GM18498 (cell line): Measurements from ENCODE around the gene NDUFV3.
"Not testable (repeated sequence)": the region's sequence is repeated elsewhere in the genome, so short reads cannot be mapped to it uniquely, and the experiment has no call there.

ENCODE experiments used
- ATAC-seq: cut with Tn5 transposase; IDR thresholded peaks from one replicate; pipeline ENCODE4 v1.9.1; 2021; ENCODE audit warnings: mild to moderate bottlenecking, moderate library complexity; ENCODE audit not compliant: unreplicated experiment

NDUFV3 gene

DNA sequence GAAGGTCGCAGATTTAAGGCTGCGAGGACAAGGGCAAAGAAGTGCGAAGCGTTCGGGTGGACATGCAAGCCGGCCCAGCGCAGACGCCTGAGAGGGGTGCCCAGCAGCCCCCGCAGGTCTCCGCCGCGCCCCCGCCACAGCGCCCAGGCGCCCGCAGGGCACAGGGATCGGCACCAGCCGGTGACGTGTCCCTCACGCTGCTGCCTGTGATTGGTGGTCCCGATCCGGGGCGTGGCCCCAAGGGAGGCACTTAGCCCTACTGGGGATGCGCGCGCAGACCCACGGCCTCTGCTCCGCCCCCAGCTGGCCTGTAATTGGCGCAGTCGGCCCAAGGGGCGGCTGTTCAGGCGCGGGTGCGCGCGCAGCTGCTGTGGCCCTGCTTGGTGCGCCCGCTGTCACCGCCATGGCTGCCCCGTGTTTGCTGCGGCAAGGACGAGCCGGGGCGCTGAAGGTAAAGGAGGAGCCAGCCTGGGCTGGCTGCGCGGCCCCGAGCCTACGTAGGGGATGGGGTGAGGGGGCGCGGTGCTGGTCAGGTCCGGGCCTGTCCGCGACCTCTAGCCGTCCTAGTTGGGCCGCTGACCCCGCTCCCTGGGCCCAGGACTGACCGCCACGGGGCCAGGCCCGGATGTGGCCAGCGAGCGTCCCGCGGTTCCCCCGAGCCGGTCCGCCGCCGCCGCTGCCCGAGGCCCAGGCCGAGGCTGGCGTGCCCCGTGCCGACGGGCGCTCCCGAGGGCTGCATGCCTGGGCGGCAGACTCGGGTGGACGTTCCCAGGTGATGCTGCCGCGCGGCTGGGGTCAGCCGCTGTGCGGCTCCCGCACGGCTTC is at the start of gene NDUFV3:
TSS of gene NDUFV3 (plus strand) at position 379 of the 825 bp plus-strand sequence. CDS start at position 404, 25 bp downstream.
- ATAC-seq = peak; percentile 92

DNA sequence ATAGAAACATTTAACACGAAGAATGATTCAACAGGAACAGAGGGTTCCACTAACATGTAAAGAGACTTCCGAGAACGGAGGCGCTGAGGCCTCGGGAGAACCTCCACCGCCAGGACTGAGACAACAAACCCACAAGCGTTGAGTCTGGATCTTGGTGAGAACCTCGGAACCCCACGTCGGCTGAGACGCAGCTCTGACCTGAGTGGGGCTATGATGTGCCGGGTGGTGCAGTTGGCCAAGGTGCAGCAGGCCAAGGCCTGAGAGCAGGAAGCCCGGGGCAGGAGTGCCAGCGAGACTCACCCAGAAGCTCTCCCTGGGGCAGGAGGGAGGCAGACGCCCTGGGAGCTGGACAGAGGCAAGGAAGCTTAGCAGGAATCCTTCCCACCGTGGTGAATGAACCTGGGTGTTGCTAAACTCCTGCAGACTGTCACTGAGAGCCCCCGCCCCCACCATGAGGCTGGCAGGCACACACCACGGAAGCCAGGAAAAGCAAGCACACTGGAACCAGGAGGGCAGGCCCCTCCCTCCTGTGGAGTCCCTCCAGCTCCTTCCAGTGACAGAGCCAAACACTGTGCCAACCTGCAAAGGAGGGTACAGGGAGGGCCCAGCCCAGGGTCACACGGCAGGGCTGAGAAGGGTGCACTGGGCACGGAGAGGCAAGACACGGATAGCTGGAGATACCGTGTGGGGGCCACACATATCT is 48.5 kb upstream of the NDUFV3 start:
- no peak for ATAC-seq

DNA sequence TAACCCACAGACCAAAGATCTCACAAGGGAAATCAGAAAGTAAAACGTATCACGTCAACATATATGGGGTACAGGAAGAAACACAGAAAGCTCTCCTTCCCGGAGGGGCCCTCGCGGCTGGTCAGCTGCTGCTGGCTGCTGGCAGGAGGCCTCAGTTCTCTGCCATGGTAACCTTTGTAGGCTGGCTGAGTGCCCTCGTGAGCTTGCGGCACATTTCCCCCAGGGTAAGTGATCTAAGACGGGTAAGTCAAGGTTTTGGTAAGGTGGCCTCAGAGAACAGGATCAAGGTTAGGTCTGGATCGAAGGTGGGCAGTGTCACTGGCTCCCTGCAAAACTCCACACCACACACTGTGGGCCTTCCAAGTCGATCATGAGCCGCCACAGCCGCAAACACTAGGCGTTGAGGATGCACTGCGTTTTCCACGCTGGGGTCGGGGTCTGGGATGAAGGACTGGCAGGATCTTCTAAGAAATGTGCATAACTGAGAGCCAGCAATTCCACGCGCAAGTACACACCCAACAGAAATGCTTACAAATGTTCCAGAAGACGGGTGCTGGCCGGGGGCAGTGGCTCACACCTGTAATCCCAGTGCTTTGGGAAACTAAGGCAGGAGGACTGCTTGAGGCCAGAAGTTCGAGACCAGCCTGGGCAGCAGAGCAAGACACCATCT is 47.7 kb upstream of the NDUFV3 start:
- no peak for ATAC-seq

DNA sequence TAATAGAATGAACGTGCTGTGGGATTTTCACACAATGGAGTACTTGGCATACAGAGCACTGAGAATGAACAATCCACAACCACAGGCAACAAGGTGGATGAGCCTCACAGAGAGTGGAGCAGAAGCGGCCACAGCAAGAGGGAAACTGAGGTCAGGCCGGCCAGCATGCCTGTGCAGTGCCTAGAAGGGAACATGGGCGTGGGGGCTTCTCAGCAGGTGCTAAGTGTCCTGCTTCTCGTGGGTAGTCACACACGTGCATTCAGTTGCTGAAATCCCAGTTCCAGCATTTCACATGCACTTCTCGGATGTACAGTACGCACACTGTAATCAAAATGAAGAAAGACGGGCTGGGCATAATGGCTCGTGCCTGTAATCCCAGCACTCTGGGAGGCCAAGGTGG is 46.9 kb upstream of the NDUFV3 start:
- ATAC-seq = no peak

DNA sequence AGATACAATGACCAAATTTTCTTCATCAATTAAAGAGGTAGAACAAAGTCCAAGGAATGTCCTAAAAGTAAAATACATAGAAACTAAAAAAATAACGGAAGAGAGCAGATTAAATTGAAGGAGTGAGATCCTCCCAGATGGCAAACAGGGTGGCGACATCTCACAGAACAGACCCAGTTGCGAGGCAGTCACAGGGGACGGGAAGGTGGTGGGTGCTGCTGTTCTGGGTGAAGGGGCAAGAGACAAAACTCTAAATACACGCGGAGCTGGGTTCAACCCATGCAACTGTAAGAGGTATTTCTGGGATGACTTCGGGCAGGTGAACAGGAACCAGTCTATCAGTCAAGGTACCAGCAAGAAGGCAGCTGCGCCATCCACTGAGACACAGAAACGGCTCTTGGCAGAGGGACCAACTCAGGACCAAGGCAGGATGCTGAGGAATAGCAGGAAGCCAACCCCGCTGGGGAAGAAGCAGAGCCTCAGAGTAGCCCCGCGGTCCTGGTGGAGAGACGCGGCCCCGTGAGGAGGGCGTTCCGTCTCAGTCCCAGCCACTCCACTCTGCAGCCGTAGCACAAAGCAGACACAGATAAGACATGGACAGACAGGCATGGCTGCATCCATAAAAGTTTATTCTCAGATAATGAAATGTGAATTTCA is 45.9 kb upstream of the NDUFV3 start:
- no peak for ATAC-seq

DNA sequence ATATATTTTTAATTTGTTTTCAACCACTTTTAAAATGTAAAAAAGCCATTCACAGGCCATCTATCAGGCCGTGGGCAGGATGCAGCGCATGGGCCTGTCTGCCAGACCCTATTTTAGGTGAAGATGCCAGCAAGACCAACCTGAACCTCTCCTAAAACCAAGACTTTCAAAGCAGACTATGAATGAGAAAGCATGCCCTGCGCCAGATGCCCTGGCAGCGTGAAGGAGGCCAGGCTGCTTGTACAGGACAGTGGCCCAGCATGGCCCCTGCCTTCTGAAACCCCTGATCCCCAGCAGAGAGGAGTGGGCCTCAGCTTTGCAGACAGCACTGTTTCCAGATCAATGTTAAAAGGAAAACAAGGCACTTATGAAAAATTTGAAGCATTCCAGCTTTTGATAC is 45.4 kb upstream of the NDUFV3 start:
- no peak for ATAC-seq

DNA sequence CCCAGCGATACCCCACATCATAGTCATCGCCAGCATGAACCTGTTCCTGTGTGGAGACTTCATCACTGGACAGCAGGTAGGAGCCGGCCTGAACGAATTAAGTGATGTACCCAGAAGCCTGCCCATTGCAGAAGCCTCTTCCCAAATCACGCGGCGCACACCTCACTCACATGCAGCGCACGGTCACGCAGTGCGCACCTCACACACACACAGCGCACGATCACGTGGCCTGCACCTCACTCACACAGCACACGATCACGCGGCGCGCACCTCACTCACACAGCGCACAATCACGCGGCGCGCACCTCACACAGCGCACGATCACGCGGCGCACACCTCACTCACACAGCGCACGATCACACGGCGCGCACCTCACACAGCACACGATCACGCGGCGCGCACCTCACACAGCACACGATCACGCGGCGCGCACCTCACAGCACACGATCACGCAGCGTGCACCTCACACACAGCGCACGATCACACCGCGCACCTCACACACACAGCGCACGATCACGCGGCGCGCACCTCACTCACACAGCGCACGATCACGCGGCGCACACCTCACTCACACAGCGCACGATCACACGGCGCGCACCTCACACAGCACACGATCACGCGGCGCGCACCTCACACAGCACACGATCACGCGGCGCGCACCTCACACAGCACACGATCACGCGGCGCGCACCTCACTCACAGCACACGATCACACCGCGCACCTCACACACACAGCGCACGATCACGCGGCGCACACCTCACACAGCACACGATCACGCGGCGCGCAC is 44.8 kb upstream of the NDUFV3 start:
- ATAC-seq = not testable (repeated sequence)

DNA sequence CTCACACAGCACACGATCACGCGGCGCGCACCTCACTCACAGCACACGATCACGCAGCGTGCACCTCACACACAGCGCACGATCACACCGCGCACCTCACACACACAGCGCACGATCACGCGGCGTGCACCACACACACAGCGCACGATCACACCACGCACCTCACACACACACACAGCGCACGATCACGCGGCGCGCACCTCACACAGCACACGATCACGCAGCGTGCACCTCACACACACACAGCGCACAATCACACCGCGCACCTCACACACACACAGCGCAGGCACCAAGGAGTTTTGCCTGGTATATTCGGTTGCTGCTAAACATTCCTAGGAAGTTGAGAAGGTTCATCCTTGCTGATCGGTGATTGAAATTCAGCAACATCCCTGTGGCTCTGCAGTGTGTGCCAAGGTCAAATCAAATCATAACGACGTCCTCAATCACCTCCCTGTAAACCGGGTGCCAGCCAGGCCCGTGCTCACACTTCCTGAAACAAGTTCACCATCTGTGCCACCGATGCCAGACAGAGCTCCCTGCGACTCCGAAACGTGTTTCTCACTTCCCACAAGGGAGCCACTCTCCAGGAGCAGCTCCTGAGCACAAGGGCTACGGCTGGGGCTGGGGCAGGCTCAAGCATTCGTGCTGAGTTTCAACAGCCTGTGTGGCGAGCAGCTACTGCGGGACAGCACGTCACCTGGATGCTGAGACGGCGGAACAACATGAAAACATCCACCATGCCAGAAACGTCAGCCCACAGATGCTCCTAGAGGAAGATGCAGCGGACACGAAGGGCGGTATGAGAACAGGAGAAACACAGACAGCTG is 44.0 kb upstream of the NDUFV3 start:
- ATAC-seq = no peak

DNA sequence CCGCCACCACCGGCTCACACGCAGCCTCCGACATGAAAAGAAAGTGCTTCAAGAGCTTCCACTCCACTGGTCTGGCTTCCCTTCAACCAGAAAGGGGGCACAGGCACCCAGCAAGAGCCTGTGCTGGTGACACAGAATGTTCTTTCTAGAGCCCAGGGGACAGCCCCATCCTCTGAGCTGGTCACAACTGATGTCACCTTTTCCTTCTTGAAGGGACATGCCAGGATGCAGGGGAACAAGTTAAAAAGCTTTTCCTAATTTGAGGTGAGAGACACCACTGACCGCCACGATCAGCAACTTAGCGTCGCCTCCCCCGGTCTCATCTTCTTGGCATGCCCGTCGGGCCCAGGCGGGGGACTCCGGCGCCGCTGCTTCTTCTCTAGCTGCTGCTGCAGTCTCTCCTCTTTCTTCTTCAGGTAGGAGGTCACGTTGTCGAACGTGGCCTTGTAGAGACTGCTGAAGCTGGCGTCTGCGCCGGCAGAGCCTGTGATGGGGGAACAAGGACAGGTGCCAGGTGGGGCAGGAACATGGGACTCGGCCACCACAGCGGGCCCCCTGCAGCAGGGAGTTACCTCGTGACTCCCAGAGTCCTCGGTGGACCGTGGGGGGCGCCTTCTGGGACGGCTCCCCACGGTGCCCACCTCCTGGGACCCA is 43.2 kb upstream of the NDUFV3 start:
- ATAC-seq = no peak

DNA sequence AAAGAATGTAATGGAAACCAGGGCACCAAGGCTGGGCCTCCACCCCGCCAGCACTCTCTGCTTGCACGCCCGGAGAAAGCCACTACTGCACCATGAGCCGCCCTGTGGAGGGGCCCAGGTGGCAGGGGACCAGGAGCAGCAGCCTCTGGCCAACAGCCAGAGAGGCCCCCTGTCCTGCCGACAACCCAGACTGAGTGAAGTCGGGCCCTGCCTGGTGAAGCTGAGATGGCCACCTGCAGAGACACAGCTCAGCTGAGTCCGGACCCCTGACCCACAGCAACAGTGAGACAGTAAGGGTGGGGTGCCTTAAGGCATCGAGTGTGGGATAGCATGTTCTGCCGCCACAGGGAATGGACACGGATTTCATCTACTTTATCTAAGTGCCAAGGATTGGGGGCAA is 42.6 kb upstream of the NDUFV3 start:
- ATAC-seq = no peak

DNA sequence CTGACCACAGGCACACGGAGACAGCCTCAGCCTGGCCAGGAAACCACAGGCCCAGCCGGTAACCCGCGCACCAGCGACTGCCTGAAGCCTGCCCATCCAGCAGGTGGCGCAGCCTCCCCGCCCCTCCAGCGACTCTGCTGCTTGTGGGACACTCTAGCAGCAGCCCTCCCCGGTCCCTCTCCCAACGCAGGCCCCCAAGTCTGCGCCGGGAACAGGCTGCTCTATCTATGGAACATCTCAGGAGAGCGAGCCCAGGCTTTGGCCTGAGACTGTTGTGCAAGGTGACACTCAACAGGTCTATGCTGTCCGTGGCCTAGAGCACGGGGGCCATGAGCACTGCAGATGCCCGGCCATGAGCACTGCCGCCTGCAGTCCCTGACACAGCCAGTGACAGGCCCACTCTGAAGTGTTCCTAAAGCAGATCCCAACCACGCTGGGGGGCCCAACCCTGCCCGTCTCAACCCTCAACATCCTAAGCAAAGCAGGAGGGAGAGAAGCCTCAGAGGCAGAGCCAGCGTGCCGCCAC is 42.2 kb upstream of the NDUFV3 start:
- no peak for ATAC-seq

DNA sequence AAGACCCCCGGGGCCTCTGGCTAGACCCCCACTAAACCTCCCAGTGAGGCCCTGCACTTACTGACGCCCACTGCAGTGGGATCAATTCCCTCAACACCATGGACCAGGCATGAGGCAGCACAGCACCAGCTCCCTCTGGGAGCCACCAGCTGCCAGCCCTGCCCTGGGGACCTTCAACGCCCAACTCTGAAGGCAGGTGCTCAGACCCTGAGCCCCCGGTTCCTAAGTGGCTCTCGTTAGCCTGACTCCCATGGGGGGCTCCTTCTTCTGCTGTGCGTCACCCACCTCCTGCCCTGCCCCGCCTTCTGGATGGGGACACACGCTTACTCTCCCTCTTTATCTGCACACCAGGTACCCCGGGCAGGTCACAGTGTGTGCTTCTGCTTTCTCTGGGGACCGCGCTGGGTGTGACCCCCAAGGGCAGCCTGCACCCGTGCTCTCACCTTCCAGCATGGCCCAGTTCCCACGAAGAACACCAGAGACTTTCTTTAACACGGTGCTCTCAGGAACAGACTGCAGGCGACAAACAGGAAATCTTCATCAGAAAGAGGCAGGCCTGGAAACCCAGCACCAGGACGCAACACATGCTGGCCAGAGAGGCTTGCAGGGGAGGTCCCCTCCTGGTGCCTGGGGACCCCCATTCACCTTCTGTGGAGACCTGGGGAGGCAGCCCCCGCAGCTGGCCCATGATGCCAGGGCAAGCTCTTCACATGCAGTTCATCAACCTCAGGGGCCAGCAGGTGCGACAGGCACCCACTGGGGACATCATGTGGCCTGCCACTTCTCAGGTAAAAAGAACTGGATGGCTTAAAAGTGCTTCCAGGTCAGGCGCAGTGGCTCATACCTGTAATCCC is 41.1 kb upstream of the NDUFV3 start:
- ATAC-seq = no peak

DNA sequence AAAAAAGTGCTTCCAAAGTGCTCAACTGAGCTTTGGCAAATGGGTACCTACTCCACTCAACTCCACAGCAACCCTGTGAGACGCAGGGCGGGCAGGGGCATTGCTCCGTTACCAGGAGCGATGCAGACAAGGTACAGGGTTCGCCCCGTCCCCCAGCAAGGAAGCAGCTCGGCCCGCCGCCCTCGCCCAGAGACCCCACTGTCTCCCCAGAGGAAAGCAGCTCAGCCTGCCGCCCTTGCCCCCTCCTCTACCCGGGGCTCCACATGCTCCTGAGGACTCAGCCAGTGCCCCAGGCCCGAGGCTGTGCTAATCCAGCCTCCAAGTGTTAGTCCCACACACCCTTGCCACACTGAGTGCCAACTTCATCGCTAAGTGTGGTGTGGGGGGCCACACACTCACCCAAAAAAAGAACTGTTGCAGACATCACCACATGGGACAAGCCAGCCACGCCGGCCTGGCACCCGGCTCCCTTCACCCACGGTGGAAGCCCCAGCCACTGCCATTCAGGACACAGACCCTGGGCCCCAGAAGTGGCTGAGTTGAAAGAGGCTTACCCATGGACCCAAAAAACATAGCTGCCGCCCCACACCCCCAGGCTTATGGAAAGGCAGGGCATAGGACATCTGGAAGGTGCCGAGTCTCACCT is 40.1 kb upstream of the NDUFV3 start:
- no peak for ATAC-seq

DNA sequence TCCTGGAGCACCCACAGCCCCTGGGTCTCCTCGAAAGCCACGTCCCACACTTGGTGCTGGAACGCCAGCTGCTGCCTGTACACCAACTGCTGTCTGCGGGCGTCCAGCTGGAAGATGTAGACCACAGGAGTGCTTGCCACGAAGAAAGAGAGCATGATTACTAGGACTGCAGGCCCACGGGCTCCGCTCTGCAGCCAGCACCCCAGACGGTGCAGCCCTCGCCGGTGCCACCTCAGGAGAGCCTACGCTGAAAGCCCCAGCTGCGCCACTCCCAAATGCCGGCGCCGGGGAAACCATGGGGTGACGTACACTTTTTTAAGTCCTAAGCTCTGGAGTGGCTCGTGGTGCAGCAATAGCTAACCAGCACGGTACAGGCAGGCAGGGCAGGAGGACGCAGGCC is 39.5 kb upstream of the NDUFV3 start:
- ATAC-seq = no peak

DNA sequence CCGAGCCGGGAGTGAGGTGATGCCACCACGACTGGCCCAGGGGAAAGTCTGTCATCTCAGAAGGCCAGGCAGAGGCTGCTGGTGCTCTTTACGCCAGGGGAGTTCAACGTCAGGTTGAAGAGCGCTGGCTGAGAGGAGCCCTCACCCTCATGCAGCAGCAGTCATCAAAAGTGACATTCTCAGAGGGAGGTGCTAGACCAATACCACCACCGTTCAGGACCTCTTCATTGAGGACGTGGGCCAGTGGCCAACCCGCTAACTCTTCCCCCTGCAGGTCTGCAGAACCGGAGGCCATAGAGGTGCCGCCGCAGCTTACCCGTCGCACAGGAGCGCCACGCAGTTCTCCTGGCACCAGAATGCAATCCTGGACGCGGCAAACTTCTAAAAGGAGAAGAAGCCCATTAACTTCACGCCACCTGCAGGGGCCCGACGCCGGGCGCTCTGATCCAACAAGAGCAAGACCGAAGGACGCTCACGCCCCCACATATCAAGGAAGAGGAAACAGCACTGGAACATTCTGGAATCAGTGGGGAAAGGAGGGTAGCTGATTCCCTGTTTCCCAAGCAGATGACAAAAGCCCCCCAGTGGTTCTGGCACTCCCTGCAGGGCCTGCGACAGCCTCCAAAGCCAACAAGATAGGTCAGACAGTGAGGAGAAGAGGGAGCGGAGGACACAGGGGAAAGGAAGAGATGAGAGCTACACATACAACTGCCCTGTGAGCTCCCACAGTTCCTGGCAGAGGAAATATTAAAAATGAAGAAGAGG is 38.7 kb upstream of the NDUFV3 start:
- no peak for ATAC-seq

DNA sequence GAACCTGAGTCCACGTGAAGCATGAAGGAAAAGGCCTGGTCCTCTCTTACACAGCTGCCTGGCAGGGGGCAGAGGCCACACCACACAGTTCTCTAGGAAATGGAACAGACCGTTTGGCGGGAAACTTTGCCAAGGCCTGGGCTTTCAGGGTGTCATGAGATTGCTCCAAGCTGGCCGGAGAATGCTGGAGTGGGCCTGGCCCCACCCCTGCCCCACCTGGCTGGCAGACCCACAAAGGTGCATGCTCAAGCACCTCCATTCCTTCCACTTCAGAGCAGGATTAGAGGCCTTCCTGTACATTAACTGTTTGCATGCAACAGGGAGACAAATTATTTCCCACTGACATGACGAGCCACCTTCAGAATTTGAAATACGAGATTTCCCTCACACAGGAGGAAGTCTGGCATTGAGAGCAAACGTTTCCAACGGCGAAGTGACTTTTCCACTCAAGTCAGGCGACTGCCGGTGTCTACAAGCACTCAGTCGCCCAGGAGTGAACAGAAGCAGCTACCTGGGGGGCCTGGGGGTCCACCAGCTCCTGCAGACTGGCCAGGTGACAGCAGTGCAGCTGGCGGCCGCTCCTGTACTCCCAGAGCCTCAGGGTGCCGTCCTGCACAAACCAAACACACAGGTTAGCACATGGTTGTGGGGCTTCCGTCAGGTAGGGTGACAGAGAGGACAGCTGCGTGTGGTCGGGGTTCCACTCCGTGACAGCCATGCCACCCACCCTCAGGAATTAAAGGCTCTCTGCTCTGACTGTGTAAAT is 37.8 kb upstream of the NDUFV3 start:
- ATAC-seq = no peak
